ENCODE measurements around the gene ANKRD44.
A peak's percentile ranks its signal among the peaks of the same experiment; 100 is the strongest.

Gene ANKRD44

GRCh38 chr2:197284956-197285355 is 25.6 kb downstream of the ANKRD44 start:
- TF ChIP-seq CTCF (IDR thresholded peaks at IDR 0.05; ENCODE audit: low read depth, low read length, missing control alignments) = no peak
- no peak overlapping the region for H3K4me3 ChIP-seq (replicated peaks; ENCODE audit: low read depth, low read length)
- no peak for DNase-seq (ENCODE audit: extremely low read depth, low read depth)

- no peak for DNase-seq (ENCODE audit: extremely low read depth, low read depth)
- TF ChIP-seq CTCF (IDR thresholded peaks at IDR 0.05; ENCODE audit: low read depth, low read length, missing control alignments) = no peak
- no peak overlapping the region for H3K4me3 ChIP-seq (replicated peaks; ENCODE audit: low read depth, low read length)
These were observed 29.2 kb downstream of the ANKRD44 start for GRCh38 chr2:197281421-197281820.

DNA sequence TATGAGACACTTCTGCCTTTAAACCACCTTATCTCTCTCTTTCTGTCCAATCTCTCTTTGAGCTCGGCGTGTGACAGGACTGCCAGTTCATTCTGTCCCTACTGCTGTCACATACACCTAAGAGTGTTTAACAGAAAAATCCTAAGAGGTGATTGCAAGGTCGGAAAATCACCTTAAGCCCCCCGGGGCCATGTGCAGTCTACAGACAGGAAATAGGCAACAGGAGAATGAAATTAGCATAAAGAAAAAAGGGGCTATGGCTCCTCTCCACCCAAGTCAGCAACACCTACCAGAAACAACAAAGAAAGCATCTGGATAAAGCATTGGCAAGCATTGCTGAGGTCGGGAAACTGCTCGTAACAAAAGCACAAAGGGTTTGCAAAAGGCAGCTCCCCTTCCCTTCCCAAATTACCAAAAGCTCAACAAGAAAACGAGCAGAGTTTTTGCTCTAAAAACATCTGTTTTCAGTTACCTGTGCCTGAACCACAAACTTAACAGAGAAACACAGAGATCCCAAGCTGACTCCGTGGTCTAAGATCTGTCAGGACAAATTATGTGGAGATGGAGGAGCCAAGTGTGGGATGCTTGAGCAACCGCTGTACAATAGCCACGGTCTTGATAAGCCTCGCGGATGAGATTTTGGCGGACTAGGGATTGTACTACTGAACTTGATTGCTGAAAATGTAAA is 30.4 kb downstream of the ANKRD44 start:
- no peak overlapping the region for H3K4me3 ChIP-seq (replicated peaks; ENCODE audit: low read depth, low read length)
- TF ChIP-seq CTCF (IDR thresholded peaks at IDR 0.05; ENCODE audit: low read depth, low read length, missing control alignments) = no peak
- peak; percentile 84 for DNase-seq (ENCODE audit: extremely low read depth, low read depth)

DNA sequence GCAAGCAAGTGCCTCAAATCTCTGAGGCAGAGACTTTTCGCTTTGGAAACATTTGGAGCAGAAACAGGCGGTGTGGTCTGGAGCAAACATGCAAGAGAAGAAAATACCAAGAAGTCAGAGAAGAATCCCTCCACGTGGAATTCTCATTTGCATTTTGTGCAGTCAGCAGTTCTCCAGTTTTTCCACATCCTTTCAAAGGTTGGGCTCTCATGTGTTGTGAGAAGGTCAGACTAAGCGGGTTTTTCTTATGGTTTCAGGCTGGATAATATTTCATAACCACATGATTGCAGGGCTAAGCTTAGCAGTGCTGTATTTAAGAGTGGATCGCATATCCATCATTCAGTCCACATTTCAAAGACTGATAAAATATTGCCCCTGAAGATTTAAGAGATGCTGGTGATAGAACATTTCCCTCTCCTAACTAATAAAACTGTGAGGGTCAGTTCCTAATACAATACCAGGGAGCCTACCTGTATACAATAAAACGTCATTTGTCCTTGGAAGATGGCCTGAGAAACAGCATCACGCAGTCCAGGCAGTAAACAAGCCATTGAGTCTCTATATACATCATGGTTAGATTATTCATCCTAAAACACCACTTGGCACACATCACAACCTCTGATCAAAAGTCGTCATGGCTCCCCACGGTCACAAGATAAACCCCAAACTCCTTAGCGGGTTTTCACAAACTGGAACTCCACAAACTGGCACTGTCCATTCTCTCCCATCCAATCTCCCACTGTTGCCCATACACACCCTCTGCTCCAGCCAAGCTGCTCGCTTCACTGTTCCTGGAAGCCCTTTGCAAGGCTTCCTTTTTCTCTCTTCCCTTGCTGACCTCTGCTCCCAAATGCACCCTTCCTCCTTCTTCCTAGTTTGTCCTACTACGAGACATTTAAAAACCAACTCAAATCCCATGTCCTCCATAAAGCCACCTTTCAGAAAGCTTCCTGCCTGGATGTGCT is 31.5 kb downstream of the ANKRD44 start:
- H3K4me3 ChIP-seq (replicated peaks; ENCODE audit: low read depth, low read length) = no peak overlapping the region
- no peak for TF ChIP-seq CTCF (IDR thresholded peaks at IDR 0.05; ENCODE audit: low read depth, low read length, missing control alignments)

GRCh38 chr2:197277794-197278193 is 32.8 kb downstream of the ANKRD44 start:
- no peak for DNase-seq (ENCODE audit: extremely low read depth, low read depth)
- TF ChIP-seq CTCF (IDR thresholded peaks at IDR 0.05; ENCODE audit: low read depth, low read length, missing control alignments) = no peak

More for the DNA sequence above, 31.5 kb downstream of the ANKRD44 start:
- DNase-seq (ENCODE audit: extremely low read depth, low read depth) = no peak

DNA sequence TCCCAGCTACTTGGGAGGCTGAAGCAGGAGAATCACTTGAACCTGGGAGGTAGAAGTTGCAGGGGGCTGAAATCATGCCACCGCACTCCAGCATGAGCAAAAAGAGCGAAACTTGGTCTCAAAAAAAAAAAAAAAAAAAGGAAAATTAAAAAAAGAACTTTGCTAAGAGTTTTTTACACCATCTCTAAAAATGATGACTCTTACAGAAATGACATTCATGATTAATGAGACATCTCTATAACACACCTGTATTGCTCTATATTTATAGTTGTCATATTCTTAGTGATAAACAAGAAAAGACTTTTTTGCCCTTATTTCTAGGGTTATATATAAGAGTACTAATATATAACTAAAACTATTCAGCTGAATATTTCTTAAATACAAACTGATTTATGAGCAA is 34.4 kb downstream of the ANKRD44 start:
- no peak overlapping the region for H3K4me3 ChIP-seq (replicated peaks; ENCODE audit: low read depth, low read length)
- DNase-seq (ENCODE audit: extremely low read depth, low read depth) = no peak
- TF ChIP-seq CTCF (IDR thresholded peaks at IDR 0.05; ENCODE audit: low read depth, low read length, missing control alignments) = no peak

More at GRCh38 chr2:197277794-197278193, 32.8 kb downstream of the ANKRD44 start:
- H3K4me3 ChIP-seq (replicated peaks; ENCODE audit: low read depth, low read length) = no peak overlapping the region

Data from HFF-Myc (cell line).